Body of pancreas (tissue), 4 donors: Measurements from ENCODE around the gene ORAI3.

Source experiments
- CTCF ChIP-seq, 7 experiments: fragments of 450-650 bp in 4 of 7; fragments of 200-600 bp in 3 of 7; sonication (generic) in 3 of 7; IDR thresholded peaks; one replicate each; pipeline ENCODE4 v1.5.1; 2016 to 2019; ENCODE audit warnings: antibody characterized with exemption in 7 of 7
- POLR2A ChIP-seq, 3 donors: fragments of 450-650 bp; IDR thresholded peaks; one replicate each; pipeline ENCODE4 v1.6.1; 2016; ENCODE audit warnings: antibody characterized with exemption in 3 of 3, mild to moderate bottlenecking in 2 of 3

- TF ChIP-seq CTCF (IDR thresholded peaks at IDR 0.05) (no peak), POLR2A (IDR thresholded peaks at IDR 0.05) (no peak)
Observed at GRCh38 chr16:31001507-31002249, 52.8 kb downstream of the ORAI3 start.
